HepG2 (cell line): ENCODE data around the gene MAGI1. TPM values are rescaled to one million over a fixed set of nuclear protein-coding genes. Genes with fewer than 3 reads are reported as not detected.

Experiments used
- ADNP ChIP-seq: sonication (generic); formaldehyde crosslinking; IDR thresholded peaks from 2 replicates; pipeline ENCODE4 v1.4.0; 2020; ENCODE audit warnings: missing genetic modification reagents
- AKNA ChIP-seq: sonication (generic); formaldehyde crosslinking; IDR thresholded peaks from 2 replicates; pipeline ENCODE4 v1.4.0; 2020; ENCODE audit warnings: missing genetic modification reagents, borderline replicate concordance
- ARID2 ChIP-seq: sonication (generic); formaldehyde crosslinking; IDR thresholded peaks from 2 replicates; pipeline ENCODE4 v1.8.1; 2022; ENCODE audit warnings: mild to moderate bottlenecking, missing genetic modification reagents, borderline replicate concordance
- ASH2L ChIP-seq: fragments of 300-600, 200-600 bp; sonication (generic); IDR thresholded peaks from 2 replicates; pipeline ENCODE4 v1.7.0; 2017; ENCODE audit warnings: low read depth, mild to moderate bottlenecking, moderate library complexity, mixed read lengths, low read length; ENCODE audit not compliant: insufficient read length
- BHLHE40 ChIP-seq: IDR thresholded peaks from 2 replicates; pipeline ENCODE4 v1.6.1; 2011; ENCODE audit warnings: low read length, improper control_type of control experiment
- FOXO1 ChIP-seq: sonication (generic); formaldehyde crosslinking; IDR thresholded peaks from 2 replicates; pipeline ENCODE4 v1.4.0; 2020; ENCODE audit warnings: missing genetic modification reagents
- HIC2 ChIP-seq: sonication (generic); formaldehyde crosslinking; IDR thresholded peaks from 2 replicates; pipeline ENCODE4 v1.9.0; 2022; ENCODE audit warnings: low read depth, missing genetic modification reagents
- JUNB ChIP-seq: sonication (generic); formaldehyde crosslinking; IDR thresholded peaks from 2 replicates; pipeline ENCODE4 v1.8.0; 2022; ENCODE audit warnings: missing genetic modification reagents, mild to moderate bottlenecking, borderline replicate concordance
- MED13 ChIP-seq: sonication (generic); formaldehyde crosslinking; IDR thresholded peaks from 2 replicates; pipeline ENCODE4 v1.5.0; 2020; ENCODE audit warnings: missing genetic modification reagents
- MEIS1 ChIP-seq: sonication (generic); formaldehyde crosslinking; IDR thresholded peaks from 2 replicates; pipeline ENCODE4 v1.9.0; 2021; ENCODE audit warnings: mild to moderate bottlenecking, missing genetic modification reagents, moderate library complexity, borderline replicate concordance
- MZF1 ChIP-seq: sonication (generic); formaldehyde crosslinking; IDR thresholded peaks from 2 replicates; pipeline ENCODE4 v1.8.1; 2023; ENCODE audit warnings: mild to moderate bottlenecking, missing genetic modification reagents, borderline replicate concordance
- NR0B2 ChIP-seq: sonication (generic); formaldehyde crosslinking; IDR thresholded peaks from 2 replicates; pipeline ENCODE4 v1.4.0; 2020; ENCODE audit warnings: mild to moderate bottlenecking, missing genetic modification reagents
- NRL ChIP-seq: sonication (generic); formaldehyde crosslinking; IDR thresholded peaks from 2 replicates; pipeline ENCODE4 v1.5.0; 2020; ENCODE audit warnings: missing genetic modification reagents, mild to moderate bottlenecking, moderate library complexity, borderline replicate concordance
- PHF21A ChIP-seq: sonication (generic); formaldehyde crosslinking; IDR thresholded peaks from 2 replicates; pipeline ENCODE4 v1.5.0; 2020; ENCODE audit warnings: mild to moderate bottlenecking, missing genetic modification reagents
- TMF1 ChIP-seq: sonication (generic); formaldehyde crosslinking; IDR thresholded peaks from 2 replicates; pipeline ENCODE4 v1.8.1; 2022; ENCODE audit warnings: low read depth, missing genetic modification reagents
- ZBTB4 ChIP-seq: sonication (generic); formaldehyde crosslinking; IDR thresholded peaks from 2 replicates; pipeline ENCODE4 v1.4.0; 2020; ENCODE audit warnings: missing genetic modification reagents, mild to moderate bottlenecking, borderline replicate concordance
- ZNF12 ChIP-seq: sonication (generic); formaldehyde crosslinking; IDR thresholded peaks from 2 replicates; pipeline ENCODE4 v1.5.0; 2020; ENCODE audit warnings: missing genetic modification reagents
- ZNF20 ChIP-seq: sonication (generic); formaldehyde crosslinking; IDR thresholded peaks from 2 replicates; pipeline ENCODE4 v1.4.0; 2020; ENCODE audit warnings: mild to moderate bottlenecking, moderate library complexity, missing genetic modification reagents
- ZNF30 ChIP-seq: sonication (generic); formaldehyde crosslinking; IDR thresholded peaks from 2 replicates; pipeline ENCODE4 v1.5.0; 2020; ENCODE audit warnings: mild to moderate bottlenecking, missing genetic modification reagents
- ZNF468 ChIP-seq: sonication (generic); formaldehyde crosslinking; IDR thresholded peaks from 2 replicates; pipeline ENCODE4 v1.8.0; 2022; ENCODE audit warnings: mild to moderate bottlenecking, moderate library complexity, missing genetic modification reagents
- ZNF879 ChIP-seq: sonication (generic); formaldehyde crosslinking; IDR thresholded peaks from 2 replicates; pipeline ENCODE4 v1.8.1; 2023; ENCODE audit warnings: missing genetic modification reagents
- polyA plus RNA-seq, 8 experiments: library from polyadenylated mRNA; depleted of rRNA in 3 of 8; stranded (reverse) in 7 of 8; unstranded in 1 of 8; fragments of >200 nt; fragmentation: Illumina TruSeq in 4 of 8; extraction: Trizol in 4 of 8; gene quantifications; 2 replicates each; pipeline versions ENCODE4 v1.2.1 to v1.2.3, GENCODE V29; 2011 to 2016; ENCODE audit warnings: low read depth in 4 of 8, missing spikeins in 1 of 8, mixed read lengths in 1 of 8; ENCODE audit not compliant: insufficient read depth in 1 of 8
- total RNA-seq, 5 experiments: library from RNA; depleted of rRNA; stranded (reverse); fragments of >200 nt; fragmentation: Illumina TruSeq; extraction: Trizol; gene quantifications; 2 replicates each; pipeline ENCODE4 v1.2.3, GENCODE V29; 2016; ENCODE audit warnings: low read depth in 1 of 5

Gene MAGI1
- total and polyA plus RNA-seq, 2 of the 13 experiments (the other 11 are each of a cell fraction or from before 2014, with no cell fraction given) = 22.2 to 26.0 TPM

GRCh38 chr3:65928110-65928509, 110.6 kb downstream of the MAGI1 start (continued):
- TF ChIP-seq ARID2 (CRISPR knock-in tag) (no peak), ADNP (CRISPR knock-in tag) (no peak), ZBTB4 (CRISPR knock-in tag) (no peak), ZNF879 (CRISPR knock-in tag) (no peak), MED13 (CRISPR knock-in tag) (no peak), TMF1 (no peak), NRL (CRISPR knock-in tag) (no peak), ZNF20 (no peak), ZNF30 (no peak), ZNF468 (CRISPR knock-in tag) (no peak), MEIS1 (CRISPR knock-in tag) (no peak), FOXO1 (no peak), HIC2 (CRISPR knock-in tag) (no peak), PHF21A (CRISPR knock-in tag) (peak; percentile 57; the same call in 1 of the 2 replicates), JUNB (CRISPR knock-in tag) (no peak), MZF1 (no peak), ASH2L (no peak), AKNA (no peak), BHLHE40 (no peak), ZNF12 (0 out of 2 replicates have a peak, but pooled peaks have one; percentile 13), NR0B2 (CRISPR knock-in tag) (no peak)
